GM12878 (cell line): ENCODE measurements around the gene CD7.
"Not testable (repeated sequence)": the region's sequence is repeated elsewhere in the genome, so short reads cannot be mapped to it uniquely, and the experiment has no call there.

ENCODE experiments used
- EZH2 ChIP-seq: IDR thresholded peaks from 2 replicates; pipeline ENCODE4 v1.6.1; 2012; ENCODE audit warnings: low read depth, mild to moderate bottlenecking, control low read depth, inconsistent platforms, low read length, borderline replicate concordance; ENCODE audit not compliant: control insufficient read depth
- KDM1A ChIP-seq: fragments of 200-600 bp; sonication (generic); IDR thresholded peaks from 2 replicates; pipeline ENCODE4 v1.6.1; 2016; ENCODE audit warnings: borderline replicate concordance
- MAX ChIP-seq: IDR thresholded peaks from 2 replicates; pipeline ENCODE4 v1.6.1; 2012; ENCODE audit warnings: low read depth, low read length, improper control_type of control experiment
- MXI1 ChIP-seq: fragments of 150-350 bp; IDR thresholded peaks from 2 replicates; pipeline ENCODE4 v1.6.1; 2011; ENCODE audit warnings: low read depth, mild to moderate bottlenecking, inconsistent platforms, low read length, improper control_type of control experiment
- NFXL1 ChIP-seq: fragments of 450-650 bp; IDR thresholded peaks from 2 replicates; pipeline ENCODE4 v1.6.1; 2017; ENCODE audit warnings: antibody characterized with exemption, mild to moderate bottlenecking, borderline replicate concordance
- NFYB ChIP-seq: IDR thresholded peaks from 2 replicates; pipeline ENCODE4 v1.6.1; 2011; ENCODE audit warnings: low read depth, mild to moderate bottlenecking, low read length, improper control_type of control experiment, moderate library complexity; ENCODE audit not compliant: insufficient read depth
- POLR2A ChIP-seq: IDR thresholded peaks from 2 replicates; pipeline ENCODE4 v1.6.1; 2011; ENCODE audit warnings: low read depth, mild to moderate bottlenecking, low read length
- POLR2AphosphoS5 ChIP-seq: IDR thresholded peaks from 2 replicates; pipeline ENCODE4 v1.6.1; 2011; ENCODE audit warnings: mild to moderate bottlenecking, low read length, inconsistent platforms
- SPI1 ChIP-seq: IDR thresholded peaks from 2 replicates; pipeline ENCODE4 v1.6.1; 2011; ENCODE audit warnings: low read depth, mild to moderate bottlenecking, low read length, moderate library complexity, borderline replicate concordance; ENCODE audit not compliant: insufficient read depth
- SUZ12 ChIP-seq: fragments of 200-600 bp; sonication (generic); IDR thresholded peaks from one replicate; pipeline ENCODE4 v1.6.1; 2018; ENCODE audit warnings: antibody characterized with exemption, mild to moderate bottlenecking; ENCODE audit not compliant: unreplicated experiment
- TF ChIP-seq, protein P1 (sequence below): fragments of 450-650 bp; formaldehyde crosslinking; IDR thresholded peaks from 2 replicates; pipeline ENCODE4 v1.4.0; 2022; ENCODE audit warnings: mild to moderate bottlenecking, moderate library complexity

DNA sequence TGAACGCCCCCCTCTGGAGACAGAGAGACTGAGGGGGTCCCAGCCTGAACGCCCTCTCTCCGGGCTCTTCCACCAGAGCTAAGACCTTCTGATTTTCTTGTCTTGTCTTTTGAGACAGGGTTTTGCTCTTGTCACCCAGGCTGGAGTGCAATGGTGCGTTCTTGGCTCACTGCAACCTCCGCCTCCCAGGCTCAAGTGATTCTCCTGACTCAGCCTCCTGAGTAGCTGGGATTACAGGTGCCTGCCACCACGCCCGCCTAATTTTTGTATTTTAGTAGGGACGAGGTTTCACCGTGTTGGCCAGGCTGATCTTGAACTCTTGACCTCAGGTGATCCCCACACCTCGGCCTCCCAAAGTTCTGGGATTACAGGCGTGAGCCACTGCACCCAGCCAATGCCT, 30.6 kb upstream of the CD7 start:
- TF ChIP-seq, protein P1, sequence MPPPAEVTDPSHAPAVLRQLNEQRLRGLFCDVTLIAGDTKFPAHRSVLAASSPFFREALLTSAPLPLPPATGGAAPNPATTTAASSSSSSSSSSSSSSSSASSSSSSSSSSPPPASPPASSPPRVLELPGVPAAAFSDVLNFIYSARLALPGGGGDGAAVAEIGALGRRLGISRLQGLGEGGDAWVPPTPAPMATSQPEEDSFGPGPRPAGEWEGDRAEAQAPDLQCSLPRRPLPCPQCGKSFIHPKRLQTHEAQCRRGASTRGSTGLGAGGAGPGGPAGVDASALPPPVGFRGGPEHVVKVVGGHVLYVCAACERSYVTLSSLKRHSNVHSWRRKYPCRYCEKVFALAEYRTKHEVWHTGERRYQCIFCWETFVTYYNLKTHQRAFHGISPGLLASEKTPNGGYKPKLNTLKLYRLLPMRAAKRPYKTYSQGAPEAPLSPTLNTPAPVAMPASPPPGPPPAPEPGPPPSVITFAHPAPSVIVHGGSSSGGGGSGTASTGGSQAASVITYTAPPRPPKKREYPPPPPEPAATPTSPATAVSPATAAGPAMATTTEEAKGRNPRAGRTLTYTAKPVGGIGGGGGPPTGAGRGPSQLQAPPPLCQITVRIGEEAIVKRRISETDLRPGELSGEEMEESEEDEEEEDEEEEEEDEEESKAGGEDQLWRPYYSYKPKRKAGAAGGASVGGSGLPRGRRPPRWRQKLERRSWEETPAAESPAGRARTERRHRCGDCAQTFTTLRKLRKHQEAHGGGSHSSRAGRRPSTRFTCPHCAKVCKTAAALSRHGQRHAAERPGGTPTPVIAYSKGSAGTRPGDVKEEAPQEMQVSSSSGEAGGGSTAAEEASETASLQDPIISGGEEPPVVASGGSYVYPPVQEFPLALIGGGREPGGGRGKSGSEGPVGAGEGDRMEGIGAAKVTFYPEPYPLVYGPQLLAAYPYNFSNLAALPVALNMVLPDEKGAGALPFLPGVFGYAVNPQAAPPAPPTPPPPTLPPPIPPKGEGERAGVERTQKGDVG, result not testable (repeated sequence)
- TF ChIP-seq KDM1A, POLR2AphosphoS5, SUZ12, NFYB, EZH2, MAX, SPI1, MXI1, NFXL1, POLR2A: not testable (repeated sequence)
